ENCODE measurements around the gene BCL11A.

GRCh38 chr2:60510713-60511112 lies 42.7 kb downstream of the BCL11A start:
- no peak for TF ChIP-seq PREB (CRISPR knock-in tag; IDR thresholded peaks at IDR 0.05)
- no peak for TF ChIP-seq ZNF354B (CRISPR knock-in tag; IDR thresholded peaks at IDR 0.05)
- no peak for TF ChIP-seq POLR2A (IDR thresholded peaks at IDR 0.05; ENCODE audit: insufficient read depth in 1 of 2, low read depth in 2 of 2, low read length in 2 of 2)
- no peak for TF ChIP-seq ZNF781 (CRISPR knock-in tag; IDR thresholded peaks at IDR 0.05; ENCODE audit: borderline replicate concordance, not compliant biosample characterization)
- no peak for TF ChIP-seq ZHX1 (CRISPR knock-in tag; IDR thresholded peaks at IDR 0.05; ENCODE audit: low read depth)
- no peak for TF ChIP-seq ETV6 (CRISPR knock-in tag; conservative IDR thresholded peaks at IDR 0.05)
- TF ChIP-seq MAFK (conservative IDR thresholded peaks at IDR 0.05 in 1 of 2, IDR thresholded peaks at IDR 0.05 in 1 of 2; ENCODE audit: low read length in 2 of 2): no peak
- TF ChIP-seq, protein P1, sequence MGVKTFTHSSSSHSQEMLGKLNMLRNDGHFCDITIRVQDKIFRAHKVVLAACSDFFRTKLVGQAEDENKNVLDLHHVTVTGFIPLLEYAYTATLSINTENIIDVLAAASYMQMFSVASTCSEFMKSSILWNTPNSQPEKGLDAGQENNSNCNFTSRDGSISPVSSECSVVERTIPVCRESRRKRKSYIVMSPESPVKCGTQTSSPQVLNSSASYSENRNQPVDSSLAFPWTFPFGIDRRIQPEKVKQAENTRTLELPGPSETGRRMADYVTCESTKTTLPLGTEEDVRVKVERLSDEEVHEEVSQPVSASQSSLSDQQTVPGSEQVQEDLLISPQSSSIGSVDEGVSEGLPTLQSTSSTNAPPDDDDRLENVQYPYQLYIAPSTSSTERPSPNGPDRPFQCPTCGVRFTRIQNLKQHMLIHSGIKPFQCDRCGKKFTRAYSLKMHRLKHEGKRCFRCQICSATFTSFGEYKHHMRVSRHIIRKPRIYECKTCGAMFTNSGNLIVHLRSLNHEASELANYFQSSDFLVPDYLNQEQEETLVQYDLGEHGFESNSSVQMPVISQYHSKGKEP (CRISPR knock-in tag; IDR thresholded peaks at IDR 0.05): no peak
- no peak for TF ChIP-seq CTCF (CRISPR knock-in tag; IDR thresholded peaks at IDR 0.05)
- TF ChIP-seq XRCC5 (optimal IDR thresholded peaks at IDR 0.05; ENCODE audit: low read length): no peak
- TF ChIP-seq TCF12 (IDR thresholded peaks at IDR 0.05): no peak
- TF ChIP-seq TCF12 (CRISPR knock-in tag; IDR thresholded peaks at IDR 0.05): no peak
- no peak for TF ChIP-seq MAX (IDR thresholded peaks at IDR 0.05)

All from HepG2 (cell line).